NCI-H460 (cell line): ENCODE results near the gene ERVFRD-1. TPM values are rescaled to one million over a fixed set of nuclear protein-coding genes. Genes with fewer than 3 reads are reported as not detected.
A peak's percentile ranks its signal among the peaks of the same experiment; 100 is the strongest.

Source experiments
- DNase-seq: peaks from one replicate; pipeline ENCODE4 v3.0.0-alpha.2; 2016; ENCODE audit warnings: low read depth; ENCODE audit errors: extremely low read depth
- polyA plus RNA-seq: library from polyadenylated mRNA; depleted of rRNA; stranded (reverse); fragments of >200 nt; gene quantifications from 2 replicates; pipeline ENCODE4 v1.2.3, GENCODE V29; 2014; cell fraction: nucleus; rRNA removed
- total RNA-seq: library from RNA; depleted of rRNA; stranded (reverse); fragments of >200 nt; shearing (Covaris generic); gene quantifications from 2 replicates; pipeline ENCODE4 v1.2.3, GENCODE V29; 2014; rRNA removed

The ERVFRD-1 gene, protein sequence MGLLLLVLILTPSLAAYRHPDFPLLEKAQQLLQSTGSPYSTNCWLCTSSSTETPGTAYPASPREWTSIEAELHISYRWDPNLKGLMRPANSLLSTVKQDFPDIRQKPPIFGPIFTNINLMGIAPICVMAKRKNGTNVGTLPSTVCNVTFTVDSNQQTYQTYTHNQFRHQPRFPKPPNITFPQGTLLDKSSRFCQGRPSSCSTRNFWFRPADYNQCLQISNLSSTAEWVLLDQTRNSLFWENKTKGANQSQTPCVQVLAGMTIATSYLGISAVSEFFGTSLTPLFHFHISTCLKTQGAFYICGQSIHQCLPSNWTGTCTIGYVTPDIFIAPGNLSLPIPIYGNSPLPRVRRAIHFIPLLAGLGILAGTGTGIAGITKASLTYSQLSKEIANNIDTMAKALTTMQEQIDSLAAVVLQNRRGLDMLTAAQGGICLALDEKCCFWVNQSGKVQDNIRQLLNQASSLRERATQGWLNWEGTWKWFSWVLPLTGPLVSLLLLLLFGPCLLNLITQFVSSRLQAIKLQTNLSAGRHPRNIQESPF
- total RNA-seq, result not detected in 2 replicates
- not detected in 2 replicates for polyA plus RNA-seq

DNA sequence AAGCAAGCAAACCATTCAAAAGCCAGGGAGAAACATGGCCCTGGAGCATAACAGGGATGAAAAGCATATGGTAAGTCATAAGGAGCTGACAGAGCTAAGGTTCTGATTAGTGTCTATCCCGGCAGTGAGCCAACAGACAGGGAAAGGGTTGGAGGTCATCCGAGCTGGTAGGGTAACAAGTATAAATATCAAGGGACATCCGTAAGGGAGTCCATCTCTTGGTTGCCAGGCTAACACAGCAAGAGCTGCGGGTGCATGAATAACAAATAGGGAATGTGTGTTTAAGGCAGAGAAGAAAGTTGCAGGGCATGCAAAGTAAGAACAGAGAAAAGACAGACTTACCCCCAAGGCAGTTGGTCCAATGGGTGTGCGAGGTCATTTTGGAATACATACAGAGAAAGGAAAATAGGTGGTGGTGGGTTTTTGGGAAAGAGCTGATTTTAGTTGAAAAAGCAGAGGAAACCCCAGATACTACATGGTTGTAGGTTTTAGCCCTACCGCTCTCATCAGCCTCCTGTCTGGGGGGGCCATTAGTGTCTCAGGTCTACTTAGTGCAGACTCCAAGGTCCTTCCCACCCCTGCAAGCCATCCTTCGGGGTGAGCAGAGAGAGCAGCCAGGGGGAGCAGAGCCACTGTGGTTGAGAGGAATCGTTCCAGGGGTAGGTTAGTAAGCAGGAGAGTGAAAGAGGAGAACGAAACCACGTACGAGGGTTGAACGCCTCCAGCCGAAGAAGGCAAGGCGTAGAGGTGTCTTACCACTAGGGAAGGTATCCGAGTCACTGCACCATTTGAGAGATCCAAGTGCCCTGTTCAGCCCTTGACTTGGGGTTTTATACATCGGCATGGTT is at the start of gene ERVFRD-1:
Gene ERVFRD-1, minus strand, starts transcription at position 805 of the 848 bp plus-strand sequence. CDS start 6,415 bp downstream, outside the sequence.
- DNase-seq, result no peak

DNA sequence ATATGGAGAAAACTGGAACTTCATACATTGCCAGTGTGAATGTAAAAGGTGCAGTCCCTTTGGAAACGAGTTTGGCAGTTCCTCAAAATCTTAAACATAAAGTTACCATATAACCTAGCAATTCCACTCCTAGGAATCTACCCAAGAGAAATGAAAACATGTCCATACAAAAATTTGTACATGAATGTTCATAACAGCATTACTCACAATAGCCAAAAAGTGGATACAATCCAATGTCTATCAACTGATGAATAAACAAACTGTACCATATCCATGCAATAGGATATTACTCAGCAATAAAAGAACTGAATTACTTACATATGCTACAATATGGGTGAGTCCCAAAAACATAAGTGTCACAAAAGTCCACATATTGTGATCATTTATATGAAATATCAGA is 48.7 kb upstream of the ERVFRD-1 start:
- no peak for DNase-seq

DNA sequence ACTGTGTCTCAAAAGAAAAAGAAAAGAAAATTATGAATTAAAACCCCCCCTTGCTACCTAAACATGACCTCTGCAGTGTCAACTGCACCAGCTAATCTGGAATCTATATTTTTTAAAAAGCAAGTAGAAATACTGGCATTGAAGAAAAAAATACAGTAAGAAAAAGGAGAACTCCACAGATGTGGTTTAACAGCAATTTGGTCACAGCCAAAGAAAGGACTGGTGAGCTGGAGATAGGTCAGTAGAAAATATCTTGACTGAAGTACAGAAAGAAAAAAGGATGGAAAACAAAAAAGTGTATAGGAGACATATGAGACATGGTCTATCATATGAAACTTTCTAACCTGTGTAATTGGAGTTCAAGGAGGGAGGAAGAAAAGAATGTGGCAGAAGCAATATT is 44.1 kb upstream of the ERVFRD-1 start:
- no peak for DNase-seq

DNA sequence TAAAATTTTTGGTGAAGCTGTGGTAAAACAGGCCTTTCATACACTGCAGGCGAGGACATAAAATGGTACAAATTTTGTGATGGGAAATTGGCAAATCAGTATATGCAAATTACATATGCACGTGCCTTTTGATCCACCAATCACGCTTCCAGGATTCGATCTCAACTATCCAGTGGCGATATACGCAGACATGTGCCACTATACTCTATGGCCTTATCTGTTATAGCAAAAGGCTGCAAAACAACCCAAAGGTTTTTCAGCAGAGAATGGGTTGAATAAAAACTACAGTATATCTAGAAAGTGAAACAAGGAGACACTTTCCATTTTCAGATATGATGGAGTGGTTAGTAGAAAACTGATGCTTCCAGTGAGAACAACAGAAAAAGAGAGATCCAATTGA is 41.9 kb upstream of the ERVFRD-1 start:
- no peak for DNase-seq

DNA sequence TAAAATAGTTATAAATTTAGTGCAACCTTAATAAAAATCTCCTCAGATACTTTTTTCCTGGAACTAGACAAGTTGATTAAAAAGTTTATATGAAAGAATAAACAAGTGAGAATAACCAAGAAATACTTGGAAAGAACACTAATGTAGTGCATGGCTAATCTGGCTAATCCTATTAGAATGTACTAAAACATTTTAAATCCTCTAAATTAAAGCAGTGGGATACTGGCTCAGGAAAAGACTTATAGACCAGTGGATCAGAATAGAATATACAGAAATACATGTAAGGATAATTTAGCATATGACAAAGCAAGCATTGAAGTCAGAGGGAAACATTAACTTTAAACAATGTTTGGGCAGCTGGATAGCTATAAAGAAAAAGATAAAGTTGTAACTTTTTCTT is 41.1 kb upstream of the ERVFRD-1 start:
- no peak for DNase-seq

DNA sequence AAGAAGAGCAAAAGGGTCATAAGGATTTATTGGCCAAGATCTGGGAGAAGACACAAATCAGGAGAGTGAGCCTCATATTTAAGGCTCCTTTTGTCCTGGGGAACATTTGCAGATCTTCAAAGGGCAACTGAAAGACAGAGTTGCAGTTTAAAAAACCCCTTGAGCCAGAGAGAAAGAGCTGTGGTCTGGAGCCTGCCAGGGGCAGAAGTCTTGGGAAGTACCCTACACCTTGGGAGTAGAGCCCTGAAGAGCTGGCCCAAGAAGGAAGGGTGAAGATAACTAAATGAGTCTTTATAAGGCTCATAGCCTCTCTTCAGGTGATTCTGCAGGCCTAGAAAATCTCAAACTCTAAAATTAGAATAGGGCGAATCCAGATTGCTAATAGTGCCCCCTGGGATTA is 40.0 kb upstream of the ERVFRD-1 start:
- no peak for DNase-seq

DNA sequence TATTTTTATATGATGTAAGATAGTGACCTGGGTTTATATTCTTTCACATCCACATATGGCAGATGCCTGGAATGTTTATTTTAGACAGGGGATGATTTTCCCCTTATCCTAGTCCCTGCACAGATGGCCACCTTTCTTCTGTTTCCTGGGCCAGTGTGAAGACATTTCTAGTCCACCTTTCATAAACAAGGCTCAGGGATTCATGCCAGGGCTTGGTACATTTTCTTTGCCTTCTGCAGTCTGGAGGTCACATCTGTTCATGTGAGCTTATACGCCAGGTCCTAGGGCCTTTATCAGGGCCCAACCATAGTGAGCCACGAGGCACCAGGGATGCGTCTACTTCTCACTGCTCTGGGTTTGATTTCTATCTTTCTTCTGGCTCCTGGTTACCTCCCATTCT is 38.0 kb upstream of the ERVFRD-1 start:
- DNase-seq, result no peak

DNA sequence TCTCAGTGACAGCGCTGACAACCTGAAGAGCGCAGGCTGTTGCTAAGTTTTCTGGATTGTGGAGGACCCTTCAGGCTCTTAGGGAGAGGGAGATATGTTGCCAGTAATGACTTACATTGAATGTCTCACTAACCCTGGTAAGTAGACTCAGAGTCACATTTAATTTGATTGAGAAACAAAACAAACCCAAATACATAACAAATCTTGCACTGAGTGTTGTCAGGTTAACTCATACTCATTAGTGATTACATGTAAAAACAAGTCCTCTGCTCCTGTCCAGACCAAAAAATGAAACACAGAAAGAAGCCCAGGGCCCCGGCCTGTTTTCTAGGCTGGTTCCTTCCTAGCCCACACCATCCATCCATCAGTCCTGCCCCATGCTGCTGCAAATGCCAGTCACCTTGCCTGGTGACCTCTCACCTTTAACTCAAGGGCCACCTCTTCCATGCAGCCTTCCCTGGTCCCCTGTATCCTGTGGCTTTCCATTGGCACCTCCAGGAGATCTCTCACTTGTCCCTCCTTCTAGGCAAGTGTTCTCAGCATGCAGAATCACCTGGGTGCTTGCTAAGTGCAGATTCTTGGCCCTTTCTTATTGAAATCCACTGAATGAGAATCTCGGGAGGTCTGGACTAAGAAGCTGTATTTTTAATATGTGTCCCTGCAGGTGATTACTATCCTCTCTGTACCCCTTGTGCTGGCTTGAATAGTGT is 34.7 kb upstream of the ERVFRD-1 start:
- DNase-seq, result no peak

DNA sequence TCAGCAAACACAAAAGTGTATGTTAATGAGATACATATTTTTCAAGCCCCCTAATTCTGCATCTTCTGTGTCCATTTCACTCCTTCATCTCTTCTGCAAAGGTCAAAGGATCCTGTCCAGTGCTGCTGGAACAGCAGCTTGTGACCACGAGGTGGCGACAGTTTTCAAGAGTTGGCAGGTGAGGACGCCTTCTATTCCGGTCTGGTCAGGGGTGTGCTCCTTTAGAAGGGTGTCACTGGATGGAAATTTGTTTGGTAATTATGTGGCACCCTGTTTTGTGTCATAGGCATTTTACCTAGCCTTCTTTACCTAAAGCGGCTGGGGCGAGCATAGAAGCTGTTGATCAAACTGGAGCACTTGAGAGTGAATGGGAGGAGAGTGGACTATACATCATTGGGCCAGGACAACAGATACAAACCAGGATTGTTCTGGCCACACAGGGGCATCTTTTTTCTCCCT is 32.9 kb upstream of the ERVFRD-1 start:
- peak; percentile 78 for DNase-seq

DNA sequence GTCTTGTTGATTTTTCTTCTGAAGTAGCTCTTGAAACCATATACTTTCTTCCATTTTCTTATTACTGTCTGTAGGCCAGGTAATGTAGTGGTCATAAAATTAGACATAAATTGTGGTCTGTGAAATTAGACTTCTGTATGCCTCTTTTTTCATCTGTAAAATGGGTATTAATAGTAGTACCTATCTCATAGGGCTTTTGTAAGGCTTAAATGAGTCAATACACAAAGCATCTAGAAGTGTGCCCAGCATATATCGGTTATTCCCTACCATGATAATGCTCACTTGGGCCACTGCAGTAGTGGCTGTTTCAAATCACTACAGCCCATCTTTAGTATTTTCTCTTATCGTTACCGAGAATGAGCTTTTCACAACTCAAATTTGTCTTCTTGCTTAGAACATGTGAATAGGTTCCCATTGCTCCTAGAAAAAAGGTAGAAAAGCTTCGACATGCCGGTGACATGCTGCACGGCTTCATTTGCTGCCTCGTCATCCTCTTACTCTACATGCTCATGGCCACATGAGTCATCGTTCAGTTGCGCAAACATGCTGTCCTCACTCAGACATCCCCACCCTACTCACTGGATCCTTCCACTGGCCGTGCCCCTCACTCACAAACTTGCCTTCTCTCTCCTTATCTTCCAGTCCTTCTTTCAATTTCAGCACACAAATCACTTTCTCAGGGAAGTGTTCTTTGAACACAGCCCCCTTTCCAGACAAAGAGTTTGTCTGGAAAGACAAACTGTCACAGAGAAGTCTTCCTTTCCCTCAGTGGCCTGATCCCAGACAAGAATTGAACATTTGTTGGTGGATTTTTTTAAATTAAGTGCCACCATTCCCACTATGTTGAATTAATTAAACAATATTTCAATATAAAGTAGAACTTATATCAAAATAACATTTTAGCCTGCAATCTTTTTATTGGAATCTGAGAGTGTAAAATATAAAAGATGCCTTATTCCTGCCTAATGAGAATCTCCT is 32.2 kb upstream of the ERVFRD-1 start:
- DNase-seq, result peak; percentile 90

DNA sequence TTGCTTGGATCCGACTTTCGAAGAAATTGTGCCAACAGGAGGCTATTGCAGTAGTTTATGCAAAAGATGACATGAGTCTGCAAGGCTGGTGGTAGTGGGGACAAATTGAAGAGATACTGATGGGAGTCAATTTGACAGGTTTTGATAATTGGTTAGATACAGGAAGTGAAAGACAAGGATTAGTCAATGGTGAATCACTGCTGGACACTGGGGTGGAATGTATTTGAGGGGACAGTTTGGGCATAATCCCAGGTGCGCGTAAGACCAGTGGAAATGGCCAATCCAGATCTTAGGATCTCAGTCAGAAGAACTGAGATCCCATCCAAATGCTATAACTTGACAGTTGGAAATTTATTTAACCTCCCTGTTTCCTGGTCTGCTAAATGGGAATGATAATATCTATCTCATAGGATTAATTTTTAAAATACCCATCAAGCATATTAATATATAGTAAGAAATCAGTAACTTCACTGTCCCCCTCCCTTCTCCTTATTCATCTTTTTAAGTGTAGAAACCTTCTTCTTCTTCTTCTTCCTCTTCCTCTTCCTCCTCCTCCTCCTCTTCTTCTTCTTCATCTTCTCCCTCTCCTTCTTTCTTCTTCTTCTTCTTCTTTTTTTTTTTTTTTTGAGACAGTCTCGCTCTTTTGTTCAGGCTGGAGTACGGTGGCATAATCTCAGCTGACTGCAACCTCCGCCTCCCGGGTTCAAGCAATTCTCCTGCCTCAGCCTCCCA is 30.9 kb upstream of the ERVFRD-1 start:
- no peak for DNase-seq

DNA sequence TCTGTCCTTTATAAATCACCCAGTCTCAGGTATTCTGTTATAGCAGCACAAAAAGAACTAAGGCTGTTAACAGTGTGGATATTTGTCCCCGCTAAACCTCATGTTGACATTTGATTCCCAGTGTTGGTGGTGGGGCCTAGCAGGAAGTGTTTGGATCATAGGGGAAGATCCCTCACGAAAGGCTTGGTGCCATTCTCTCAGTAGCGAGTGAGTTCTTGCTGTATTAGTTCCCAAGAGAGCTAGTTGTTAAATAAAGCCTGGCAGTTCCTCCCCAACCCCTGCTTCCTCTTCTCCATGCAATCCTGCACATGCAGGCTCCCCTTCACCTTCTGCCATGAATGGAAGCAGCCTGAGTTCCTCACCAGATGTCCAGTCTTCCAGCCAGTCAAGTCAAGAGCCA is 29.8 kb upstream of the ERVFRD-1 start:
- DNase-seq, result no peak

DNA sequence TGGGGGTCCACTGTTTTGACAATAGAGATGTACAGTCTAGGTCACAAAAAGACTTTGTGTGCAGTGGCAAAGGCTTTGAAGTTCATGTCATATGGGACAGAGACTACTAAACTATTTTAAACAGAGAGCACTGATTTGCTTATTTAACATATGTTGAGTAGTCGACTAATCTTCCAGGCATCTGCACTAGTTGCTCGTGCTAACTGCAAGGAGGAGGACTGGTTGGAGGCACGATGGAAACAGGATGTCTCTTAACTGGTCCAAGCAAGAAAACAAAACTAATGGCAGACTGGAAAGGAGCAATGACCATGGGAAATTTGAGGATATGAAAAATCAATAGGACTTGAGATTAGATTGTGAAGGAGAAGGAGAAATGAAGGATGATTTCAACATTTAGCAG is 28.5 kb upstream of the ERVFRD-1 start:
- no peak for DNase-seq

DNA sequence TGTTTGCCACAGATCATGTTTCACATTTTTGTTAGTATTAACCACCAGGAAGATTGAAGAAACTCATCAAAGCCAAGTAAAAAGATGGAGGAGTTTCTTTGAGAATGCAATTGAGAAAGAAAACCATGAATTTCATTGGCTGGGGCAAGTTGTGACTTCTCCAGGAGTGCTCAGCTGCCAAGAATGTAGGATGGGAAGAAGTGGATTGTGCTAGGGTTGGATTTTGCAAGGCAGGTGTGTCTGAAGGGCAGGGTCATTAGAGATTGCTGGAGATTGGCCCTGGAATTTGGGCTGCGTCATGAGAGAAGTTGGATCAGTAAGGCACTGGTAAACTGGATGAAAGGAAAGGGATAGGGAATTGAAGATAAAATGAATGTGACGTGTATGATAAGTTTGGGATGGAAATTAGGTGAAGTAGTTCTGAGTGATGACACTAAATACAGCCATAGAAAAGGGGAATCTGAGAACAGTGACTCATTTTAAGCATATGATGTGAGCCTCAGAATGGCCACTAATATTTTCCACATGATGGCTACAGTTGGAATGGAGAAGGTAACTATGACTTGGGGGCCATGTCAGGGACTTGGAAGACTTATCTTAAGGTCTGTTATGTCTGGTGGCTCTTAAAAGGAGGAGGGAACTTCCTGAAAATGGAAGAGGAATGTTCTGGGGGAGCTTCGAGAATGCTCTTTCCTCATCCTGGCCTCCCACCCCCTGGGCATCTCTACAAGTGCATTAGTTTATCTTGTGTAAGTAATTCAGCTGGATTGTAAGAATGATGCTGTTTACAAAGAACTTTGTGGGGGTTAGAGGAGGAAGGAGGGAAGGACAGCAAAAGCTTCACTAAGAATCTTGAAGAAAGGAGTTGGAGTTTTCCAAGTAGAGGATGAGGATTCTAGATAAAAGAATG is 27.8 kb upstream of the ERVFRD-1 start:
- DNase-seq, result no peak

DNA sequence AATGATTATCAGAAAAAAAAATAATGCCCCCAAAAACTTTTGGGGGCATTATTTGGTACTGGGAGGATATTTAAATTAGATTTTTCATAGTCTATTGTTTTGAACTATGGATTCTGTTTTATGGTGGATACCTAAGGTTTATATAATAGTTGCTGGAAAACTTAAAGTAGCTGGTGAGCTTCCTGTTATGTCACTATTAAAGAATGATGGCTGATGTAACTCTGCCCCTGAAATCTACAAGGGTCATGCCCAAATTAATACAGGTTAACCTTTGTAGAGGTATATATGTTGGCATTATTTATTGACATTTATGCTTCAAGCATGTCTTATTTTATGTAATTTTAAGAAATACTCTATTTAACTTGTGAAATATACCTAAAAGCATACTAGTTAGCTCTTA is 25.3 kb upstream of the ERVFRD-1 start:
- DNase-seq, result no peak

DNA sequence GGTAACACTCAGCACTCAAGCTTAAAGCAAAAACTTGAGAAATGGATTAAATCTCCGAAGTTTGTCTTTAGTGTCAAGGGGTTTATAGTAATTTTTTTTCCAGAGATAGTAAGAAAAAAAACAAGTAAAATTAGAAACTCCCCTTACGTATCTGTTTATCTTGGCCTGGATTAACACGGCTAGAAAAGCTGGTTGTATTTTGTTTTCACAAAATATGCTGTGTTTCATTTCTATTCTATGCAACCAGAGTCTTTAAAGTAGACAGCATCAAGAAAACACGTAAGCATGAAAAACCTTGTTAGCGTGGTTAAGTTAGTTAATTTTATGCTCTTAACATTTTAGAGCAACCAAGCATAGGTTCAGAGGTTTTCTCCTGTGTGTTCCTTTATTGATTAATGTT is 21.8 kb upstream of the ERVFRD-1 start:
- DNase-seq, result no peak

DNA sequence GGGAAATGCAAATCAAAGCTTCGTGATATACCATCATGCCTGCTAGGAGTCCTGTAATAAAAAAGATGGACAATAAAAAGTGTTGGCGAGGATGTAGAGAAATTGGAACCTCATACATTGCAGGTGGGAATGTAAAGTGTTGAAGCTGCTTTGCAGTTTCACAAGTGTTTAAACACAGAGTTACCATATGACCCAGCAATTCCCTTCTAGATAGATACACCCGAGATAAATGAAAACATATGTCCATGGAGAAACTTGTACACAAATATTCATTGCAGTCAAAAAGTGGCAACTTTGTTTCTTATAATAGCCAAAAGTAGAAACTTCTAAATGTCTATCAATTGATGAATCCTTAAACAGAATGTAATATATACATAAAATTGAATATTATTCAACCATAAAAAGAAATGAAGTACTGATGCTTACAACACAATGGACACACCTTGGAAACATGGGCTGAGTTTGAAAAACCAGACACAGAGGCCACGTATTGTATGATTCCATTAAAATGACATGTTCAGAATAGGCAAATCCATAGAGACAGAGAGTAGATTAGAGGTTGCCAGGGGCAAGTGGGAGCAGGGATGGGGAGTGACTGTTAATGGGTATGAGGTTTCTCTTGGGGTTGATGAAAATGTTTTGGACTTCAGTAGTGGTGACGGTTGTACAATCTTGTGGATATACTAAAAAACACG is 20.8 kb upstream of the ERVFRD-1 start:
- DNase-seq, result no peak
